Small intestine (tissue), 7 donors: ENCODE data around the gene MLST8. TPM values are rescaled to one million over a fixed set of nuclear protein-coding genes. Genes with fewer than 3 reads are reported as not detected.

Experiments
- DNase-seq, 2 donors: peaks; one replicate each; pipeline versions ENCODE4 v3.0.0 to v3.0.0-alpha.2; 2013
- FAIRE-seq: peaks from 2 replicates; lab custom pipeline; 2012; peaks lifted over from hg19 to GRCh38; lab: Jason Lieb, UNC
- H3K27ac ChIP-seq, 3 donors: one replicate each; pipeline ENCODE4 v1.5.1; 2013; ENCODE audit warnings: low read length in 2 of 3, mild to moderate bottlenecking in 2 of 3, control low read depth in 1 of 3, inconsistent platforms in 1 of 3, low read depth in 1 of 3, moderate library complexity in 1 of 3
- H3K27me3 ChIP-seq, 3 donors: one replicate each; pipeline ENCODE4 v1.6.1; 2013; ENCODE audit warnings: low read length in 3 of 3, inconsistent platforms in 1 of 3; ENCODE audit not compliant: control insufficient read depth in 3 of 3, insufficient read depth in 3 of 3
- H3K36me3 ChIP-seq, 3 donors: one replicate each; pipeline ENCODE4 v1.6.1; 2013; ENCODE audit warnings: low read length in 3 of 3, inconsistent platforms in 1 of 3, low read depth in 1 of 3, mild to moderate bottlenecking in 1 of 3, moderate library complexity in 1 of 3; ENCODE audit not compliant: control insufficient read depth in 3 of 3, insufficient read depth in 2 of 3
- H3K4me1 ChIP-seq, 3 donors: one replicate each; pipeline ENCODE4 v1.6.1; 2013; ENCODE audit warnings: low read length in 2 of 3, inconsistent platforms in 1 of 3, low read depth in 1 of 3, mild to moderate bottlenecking in 1 of 3, moderate library complexity in 1 of 3; ENCODE audit not compliant: control insufficient read depth in 3 of 3, insufficient read depth in 2 of 3
- H3K4me3 ChIP-seq, 3 donors: one replicate each; pipeline ENCODE4 v1.5.1; 2013; ENCODE audit warnings: low read length in 3 of 3, control low read depth in 1 of 3, inconsistent platforms in 1 of 3, low read depth in 1 of 3, mild to moderate bottlenecking in 1 of 3, moderate library complexity in 1 of 3
- H3K9me3 ChIP-seq, 2 donors: one replicate each; pipeline ENCODE4 v1.6.1; 2013; ENCODE audit warnings: low read depth in 1 of 2, low read length in 1 of 2; ENCODE audit not compliant: control insufficient read depth in 2 of 2, insufficient read depth in 1 of 2
- WGBS, 3 donors: extraction: QIAGEN DNeasy Blood & Tissue Kit; methylation state at CpG; one replicate each; pipeline ENCODE4 v1.1.7; 2013; 5-methylcytosine and 5-hydroxymethylcytosine counted together
- polyA plus RNA-seq, 4 donors: library from polyadenylated mRNA; stranded (reverse) in 3 of 4; unstranded in 1 of 4; fragments of 200-250 nt in 3 of 4; fragments of 120-200 nt in 1 of 4; gene quantifications; one replicate each; pipeline versions ENCODE4 v1.2.1 to v1.2.3, GENCODE V29; 2013
- donor health status: healthy with polysubstance abuse.
- donor health status: control.
- donor health status: control.
- donor health status: Bipolar disorder and iron deficiency.
- donor health status: healthy.

MLST8 gene
- polyA plus RNA-seq, 4 donors, result 41.5 to 68.7 (median 62.7) TPM

- FAIRE-seq, result no peak
- Histone ChIP-seq H3K4me1 (peaks cover 0 to 6% (median 0%) of the 10 kb centered on the region in 3 donors), H3K36me3 (peaks cover 11 to 72% (median 21%) of the 10 kb centered on the region in 3 donors), H3K9me3 (no peaks in the 10 kb centered on the region), H3K4me3 (no peak overlapping the region), H3K27me3 (no peaks in the 10 kb centered on the region), H3K27ac (no peak overlapping the region)
- DNase-seq, result no peak
- 90 to 97% (median 94%) methylated on average over 10 of the region's 10 CpGs for WGBS, 3 donors
These were observed 29.8 kb upstream of the MLST8 start for GRCh38 chr16:2175454-2175853.

GRCh38 chr16:2176047-2176446, 29.2 kb upstream of the MLST8 start:
- DNase-seq (no peak), FAIRE-seq (no peak)
- H3K4me3 ChIP-seq, result no peak overlapping the region
- H3K4me1 ChIP-seq, result peaks cover 0 to 6% (median 0%) of the 10 kb centered on the region in 3 donors
- 94 to 96% (median 95%) methylated on average over 23 of the region's 23 CpGs for WGBS, 3 donors
- no peaks in the 10 kb centered on the region for H3K27me3 ChIP-seq
- no peaks in the 10 kb centered on the region for H3K9me3 ChIP-seq
- H3K36me3 ChIP-seq, result peaks cover 11 to 66% (median 19%) of the 10 kb centered on the region in 3 donors
- no peak overlapping the region for H3K27ac ChIP-seq

DNA sequence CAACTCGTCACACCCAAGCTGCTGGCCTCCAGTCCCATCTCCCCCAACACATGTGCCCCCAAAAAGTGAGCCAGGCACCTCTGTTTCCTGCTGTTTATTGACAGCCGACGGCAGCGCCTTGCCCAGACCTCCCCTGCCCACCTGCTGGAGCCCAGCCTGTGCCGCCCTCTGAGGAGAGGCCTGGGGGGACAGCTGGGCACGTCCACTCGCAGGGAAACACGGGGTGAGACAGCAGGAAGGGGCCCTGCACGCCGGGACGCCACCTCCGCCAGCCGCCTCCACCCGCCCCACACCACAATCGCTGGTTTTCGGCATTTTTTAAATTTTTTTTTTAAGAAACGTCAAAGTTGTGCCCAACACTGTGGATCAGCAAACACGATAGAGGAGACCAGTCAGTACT, 28.2 kb upstream of the MLST8 start:
- Histone ChIP-seq H3K27ac (no peak overlapping the region), H3K36me3 (peaks cover 6 to 56% (median 19%) of the 10 kb centered on the region in 3 donors), H3K4me1 (no peaks in the 10 kb centered on the region), H3K9me3 (no peaks in the 10 kb centered on the region), H3K27me3 (no peaks in the 10 kb centered on the region), H3K4me3 (no peak overlapping the region)
- FAIRE-seq (no peak), DNase-seq (no peak)
- 92 to 94% (median 93%) methylated on average over 18 of the region's 18 CpGs for WGBS, 3 donors

DNA sequence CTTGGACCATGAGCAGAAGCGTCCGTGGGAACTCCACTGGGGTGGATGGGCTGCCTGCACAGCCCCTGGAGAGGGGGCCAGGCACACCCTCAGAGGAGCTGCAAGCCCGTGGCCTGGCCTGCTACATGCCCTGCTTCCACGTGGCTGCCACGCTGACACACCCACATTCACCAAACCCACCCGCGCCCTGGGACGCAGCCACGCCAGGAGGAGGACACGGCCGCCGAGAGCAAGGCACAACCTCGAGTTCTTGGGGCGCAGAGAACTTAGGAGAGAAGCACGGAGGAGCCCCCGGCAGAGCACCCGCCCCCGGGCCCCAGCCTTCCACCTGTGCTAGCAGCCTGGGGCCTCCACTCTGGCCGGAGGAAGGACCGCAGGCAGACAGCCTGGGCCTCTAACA, 27.7 kb upstream of the MLST8 start:
- no peak for FAIRE-seq
- H3K9me3 ChIP-seq, result no peaks in the 10 kb centered on the region
- 92 to 94% (median 93%) methylated on average over 20 of the region's 20 CpGs for WGBS, 3 donors

GRCh38 chr16:2178321-2179106, 26.7 kb upstream of the MLST8 start:
- WGBS, 3 donors, result 34 to 65% (median 57%) methylated on average over 25 to 106 of the region's 106 CpGs
- H3K27ac ChIP-seq, result no peak overlapping the region

More for the DNA sequence above, 27.7 kb upstream of the MLST8 start:
- Histone ChIP-seq H3K36me3 (peaks cover 6 to 53% (median 19%) of the 10 kb centered on the region in 3 donors), H3K4me1 (no peaks in the 10 kb centered on the region), H3K27ac (no peak overlapping the region), H3K4me3 (no peak overlapping the region), H3K27me3 (no peaks in the 10 kb centered on the region)
- DNase-seq, result no peak

DNA sequence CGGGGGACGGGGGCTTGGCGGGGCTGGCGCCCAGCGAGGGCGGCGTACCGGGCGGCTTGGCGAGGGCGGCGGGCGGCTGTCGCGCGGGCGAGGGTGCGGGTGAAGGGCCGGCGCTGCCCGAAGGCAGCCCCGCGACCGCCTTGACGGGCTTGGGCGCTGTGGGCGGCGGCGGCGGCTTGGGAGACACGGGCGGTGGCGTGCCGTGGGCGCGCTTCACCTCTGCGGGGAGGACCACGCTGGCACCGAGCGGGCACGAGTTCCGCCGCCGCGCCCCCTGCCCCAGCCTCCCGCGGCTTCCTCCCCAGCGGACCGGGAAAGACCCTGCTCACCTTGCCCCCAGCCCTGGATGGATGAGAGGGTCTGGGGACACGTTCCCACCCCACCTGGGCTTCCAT, 26.1 kb upstream of the MLST8 start:
- H3K4me3 ChIP-seq, result no peak overlapping the region
- no peak for DNase-seq
- WGBS, 3 donors, result 37 to 69% (median 66%) methylated on average over 19 to 50 of the region's 50 CpGs
- H3K4me1 ChIP-seq, result no peaks in the 10 kb centered on the region
- H3K9me3 ChIP-seq, result no peaks in the 10 kb centered on the region
- no peaks in the 10 kb centered on the region for H3K27me3 ChIP-seq
- peaks cover 3 to 38% (median 9%) of the 10 kb centered on the region in 3 donors for H3K36me3 ChIP-seq
- H3K27ac ChIP-seq, result no peak overlapping the region
- FAIRE-seq, result no peak

More at GRCh38 chr16:2178321-2179106, 26.7 kb upstream of the MLST8 start:
- H3K36me3 ChIP-seq, result peaks cover 6 to 44% (median 13%) of the 10 kb centered on the region in 3 donors
- H3K4me1 ChIP-seq, result no peaks in the 10 kb centered on the region
- H3K9me3 ChIP-seq, result no peaks in the 10 kb centered on the region
- FAIRE-seq, result no peak
- no peaks in the 10 kb centered on the region for H3K27me3 ChIP-seq
- DNase-seq, result peak in 1 of 2 donors; percentile 42
- H3K4me3 ChIP-seq, result no peak overlapping the region

GRCh38 chr16:2179576-2179975, 25.7 kb upstream of the MLST8 start:
- FAIRE-seq (no peak), DNase-seq (no peak)
- 80 to 93% (median 88%) methylated on average over 26 to 31 of the region's 31 CpGs for WGBS, 3 donors
- Histone ChIP-seq H3K27ac (no peak overlapping the region), H3K4me1 (no peaks in the 10 kb centered on the region), H3K4me3 (no peak overlapping the region), H3K9me3 (no peaks in the 10 kb centered on the region), H3K36me3 (peaks cover 2 to 33% (median 9%) of the 10 kb centered on the region in 3 donors), H3K27me3 (no peaks in the 10 kb centered on the region)

DNA sequence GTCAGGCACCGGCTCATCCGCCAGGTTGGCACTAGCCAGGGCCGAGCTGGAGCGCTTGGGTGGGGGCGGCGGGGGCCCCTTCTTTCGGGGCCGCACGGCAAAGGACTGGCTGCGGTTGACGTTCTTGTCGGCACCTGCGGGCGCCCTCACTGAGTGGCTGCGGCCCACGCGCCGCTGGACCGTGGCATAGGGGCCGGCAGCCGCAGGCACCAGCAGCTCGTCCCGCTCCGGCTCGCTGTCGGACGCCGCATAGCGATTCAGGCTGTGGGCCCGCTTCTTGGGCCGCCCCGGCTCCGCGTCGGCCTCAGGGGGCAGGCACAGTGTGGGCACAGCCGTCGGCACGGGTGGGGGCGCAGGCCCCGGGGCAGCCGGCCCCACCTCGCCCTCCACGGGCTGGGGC, 24.8 kb upstream of the MLST8 start:
- 95 to 96% (median 95%) methylated on average over 33 to 43 of the region's 43 CpGs for WGBS, 3 donors
- no peaks in the 10 kb centered on the region for H3K9me3 ChIP-seq
- H3K27me3 ChIP-seq, result no peaks in the 10 kb centered on the region
- H3K4me1 ChIP-seq, result no peaks in the 10 kb centered on the region
- peaks cover 2 to 24% (median 9%) of the 10 kb centered on the region in 3 donors for H3K36me3 ChIP-seq
- no peak overlapping the region for H3K4me3 ChIP-seq
- no peak overlapping the region for H3K27ac ChIP-seq
- FAIRE-seq (no peak), DNase-seq (no peak)
